ENCODE results near the gene CASTOR1. TPM values are rescaled to one million over a fixed set of nuclear protein-coding genes. Genes with fewer than 3 reads are reported as not detected.

Gene CASTOR1
- total RNA-seq, 4 donors from 2014 or later, result 7.1 to 47.9 (median 21.0) TPM

DNA sequence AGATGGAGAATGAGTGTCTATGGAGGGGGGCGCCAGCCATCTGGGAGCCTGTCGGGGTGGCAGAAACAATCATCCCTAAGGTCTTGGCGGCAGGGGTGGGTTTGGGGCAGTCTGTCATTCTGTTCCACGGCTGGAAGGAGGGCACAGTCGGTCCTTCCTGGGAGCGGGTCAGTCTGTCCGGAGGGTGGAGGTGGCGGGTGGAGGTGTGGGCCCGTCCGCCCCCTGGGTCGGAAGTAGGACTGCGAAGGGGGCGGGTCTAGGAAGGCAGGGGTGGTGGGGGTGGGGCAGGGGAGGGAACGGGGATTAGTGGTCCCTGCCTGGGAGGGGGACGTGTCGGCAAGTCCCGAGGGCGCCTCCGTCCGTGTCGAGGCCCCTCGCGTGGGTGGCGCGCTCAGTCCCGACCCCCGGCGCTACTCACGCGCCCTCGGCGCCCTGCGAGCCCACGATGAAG lies 37.0 kb upstream of the CASTOR1 start:
- peak; percentile 55 for ATAC-seq (ENCODE audit: low FRiP score)
- TF ChIP-seq, protein P1, sequence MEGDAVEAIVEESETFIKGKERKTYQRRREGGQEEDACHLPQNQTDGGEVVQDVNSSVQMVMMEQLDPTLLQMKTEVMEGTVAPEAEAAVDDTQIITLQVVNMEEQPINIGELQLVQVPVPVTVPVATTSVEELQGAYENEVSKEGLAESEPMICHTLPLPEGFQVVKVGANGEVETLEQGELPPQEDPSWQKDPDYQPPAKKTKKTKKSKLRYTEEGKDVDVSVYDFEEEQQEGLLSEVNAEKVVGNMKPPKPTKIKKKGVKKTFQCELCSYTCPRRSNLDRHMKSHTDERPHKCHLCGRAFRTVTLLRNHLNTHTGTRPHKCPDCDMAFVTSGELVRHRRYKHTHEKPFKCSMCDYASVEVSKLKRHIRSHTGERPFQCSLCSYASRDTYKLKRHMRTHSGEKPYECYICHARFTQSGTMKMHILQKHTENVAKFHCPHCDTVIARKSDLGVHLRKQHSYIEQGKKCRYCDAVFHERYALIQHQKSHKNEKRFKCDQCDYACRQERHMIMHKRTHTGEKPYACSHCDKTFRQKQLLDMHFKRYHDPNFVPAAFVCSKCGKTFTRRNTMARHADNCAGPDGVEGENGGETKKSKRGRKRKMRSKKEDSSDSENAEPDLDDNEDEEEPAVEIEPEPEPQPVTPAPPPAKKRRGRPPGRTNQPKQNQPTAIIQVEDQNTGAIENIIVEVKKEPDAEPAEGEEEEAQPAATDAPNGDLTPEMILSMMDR (IDR thresholded peaks at IDR 0.05), result no peak
- DNase-seq (ENCODE audit: low spot score), result no peak

DNA sequence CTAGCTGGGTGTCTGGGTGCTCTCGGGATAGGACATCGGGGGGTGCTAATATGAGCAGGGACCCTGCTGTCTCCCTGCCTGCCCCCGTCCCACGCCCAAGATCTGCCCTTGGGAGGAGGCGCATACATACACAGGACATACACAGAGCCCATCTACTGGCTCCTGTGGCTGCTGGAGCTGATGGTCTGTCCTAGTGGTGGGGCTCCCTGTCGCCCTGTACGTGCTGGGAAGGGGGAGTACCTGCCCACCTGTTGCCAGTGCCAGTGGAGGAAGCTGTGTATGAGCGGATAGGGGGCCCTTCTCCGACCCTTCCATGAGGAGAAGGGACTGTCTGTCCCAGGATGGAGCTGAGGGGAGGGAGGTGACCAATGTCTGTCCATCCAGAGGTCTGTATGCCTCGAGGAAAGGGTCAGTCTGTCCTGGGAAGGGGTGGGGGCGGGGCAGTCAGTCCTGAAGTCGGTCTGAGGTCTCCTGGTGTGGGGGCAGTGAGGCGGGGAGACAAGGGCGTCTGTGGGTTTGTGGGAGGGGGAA lies 36.5 kb upstream of the CASTOR1 start:
- TF ChIP-seq, protein P1 (IDR thresholded peaks at IDR 0.05), result no peak
- ATAC-seq (ENCODE audit: low FRiP score) (no peak), DNase-seq (ENCODE audit: low spot score) (no peak)

DNA sequence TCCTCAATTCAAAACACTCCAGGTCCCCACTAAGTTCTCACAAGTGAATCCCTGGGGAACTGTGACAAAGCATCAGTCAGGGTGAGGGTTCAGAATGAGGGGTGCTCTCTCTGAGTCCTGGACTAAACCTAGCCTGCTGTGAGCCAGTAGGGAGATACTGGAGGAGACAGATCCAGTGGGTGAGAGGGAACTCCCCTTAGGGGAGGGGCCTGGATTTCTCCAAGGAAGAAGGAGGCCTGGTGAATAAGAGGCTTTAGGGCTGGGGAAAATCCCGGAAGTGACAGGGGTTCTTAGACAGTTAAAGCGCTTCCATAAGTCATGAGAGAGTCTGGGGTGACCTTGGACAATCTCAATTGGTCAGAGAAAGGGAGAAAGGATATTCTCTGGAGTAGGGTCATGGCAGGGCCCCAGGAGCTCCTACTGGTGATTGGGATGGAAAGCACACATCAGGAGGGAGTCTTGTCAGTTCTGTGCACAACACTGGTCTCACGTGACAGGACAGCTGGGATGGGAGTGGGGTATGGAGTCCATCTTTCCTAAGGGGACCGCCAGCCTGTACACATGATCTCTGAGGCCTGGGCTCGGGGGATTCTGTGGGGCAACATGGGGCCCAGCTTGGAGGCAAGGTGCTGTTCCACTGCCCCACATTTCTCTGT lies 35.9 kb upstream of the CASTOR1 start:
- TF ChIP-seq, protein P1 (IDR thresholded peaks at IDR 0.05), result no peak
- peak; percentile 43 for DNase-seq (ENCODE audit: low spot score)
- ATAC-seq (ENCODE audit: low FRiP score), result peak; percentile 80

DNA sequence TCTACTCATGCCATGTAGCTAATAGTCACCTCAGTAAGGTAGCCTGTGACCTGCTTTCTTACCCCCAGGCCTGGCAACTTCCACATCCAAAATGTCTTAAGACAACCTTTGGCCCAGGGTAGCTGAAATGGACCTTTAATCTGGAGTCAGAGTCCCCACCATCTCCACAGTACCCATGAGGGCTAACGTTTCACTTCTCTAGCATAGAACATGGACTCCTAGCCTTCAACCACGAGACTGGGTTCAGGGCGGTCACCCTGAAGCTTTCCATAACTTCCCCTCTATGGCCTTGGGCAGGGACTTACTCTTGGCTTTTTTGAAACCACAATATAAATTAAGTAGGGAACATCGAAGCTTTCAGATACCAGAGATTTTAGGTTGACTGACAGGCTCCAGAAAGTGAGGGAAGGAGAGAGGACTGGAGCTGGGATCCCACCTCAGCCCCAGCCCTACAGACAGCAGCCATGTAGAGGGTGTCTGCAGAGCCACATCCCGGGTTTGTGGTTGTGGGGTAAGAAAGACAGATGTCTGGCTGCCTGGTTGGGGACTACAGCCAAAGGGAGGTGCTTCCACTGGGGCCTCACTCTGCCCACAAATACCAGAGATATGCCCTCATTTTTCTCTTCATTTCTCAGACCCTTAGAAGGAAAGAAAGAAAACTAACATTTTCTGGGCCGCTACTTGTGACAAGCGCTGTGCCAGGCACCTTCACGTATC lies 34.9 kb upstream of the CASTOR1 start:
- TF ChIP-seq, protein P1 (IDR thresholded peaks at IDR 0.05), result no peak
- DNase-seq (ENCODE audit: low spot score) (no peak), ATAC-seq (ENCODE audit: low FRiP score) (peak; percentile 1)

DNA sequence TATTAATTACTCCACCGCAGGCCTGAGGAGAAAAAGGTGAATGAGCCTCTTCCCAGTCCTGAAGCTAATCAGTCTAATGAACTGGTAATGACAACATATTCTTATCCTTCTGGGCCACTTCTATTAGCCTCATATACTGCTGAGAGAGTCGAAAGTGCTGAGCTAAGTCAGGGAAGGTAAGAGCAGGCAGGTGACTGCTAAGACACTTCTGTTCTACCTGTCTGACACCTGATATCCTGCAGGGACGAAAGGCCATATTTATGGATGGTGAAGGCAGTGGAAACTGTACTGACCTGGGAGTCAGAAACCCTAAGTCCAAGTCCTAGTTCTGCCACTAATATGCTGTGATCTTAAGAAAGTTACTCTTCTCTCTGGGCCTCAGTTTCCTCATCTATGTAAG lies 33.9 kb upstream of the CASTOR1 start:
- ATAC-seq (ENCODE audit: low FRiP score) (no peak), DNase-seq (ENCODE audit: low spot score) (no peak)
- TF ChIP-seq, protein P1 (IDR thresholded peaks at IDR 0.05), result no peak

DNA sequence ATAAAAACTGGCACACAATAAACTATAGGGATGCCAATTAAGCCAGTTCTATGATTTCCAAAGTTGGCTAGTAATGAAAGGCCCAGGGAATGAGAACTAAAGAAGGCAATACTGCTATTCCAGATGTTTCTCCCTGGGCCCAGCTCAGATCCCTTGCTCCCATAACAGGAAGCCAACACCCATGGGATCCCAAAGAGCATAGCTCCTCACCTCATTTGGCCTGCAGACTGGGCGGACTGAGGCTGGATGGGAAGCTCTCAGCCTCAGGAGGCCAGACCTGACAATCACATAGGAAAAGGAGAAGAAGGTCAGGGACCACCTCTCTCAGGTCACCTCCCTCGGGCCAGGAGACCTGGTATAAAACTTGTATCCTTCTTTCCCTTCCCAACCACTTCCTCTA lies 32.2 kb upstream of the CASTOR1 start:
- TF ChIP-seq, protein P1 (IDR thresholded peaks at IDR 0.05), result no peak
- DNase-seq (ENCODE audit: low spot score), result no peak
- no peak for ATAC-seq (ENCODE audit: low FRiP score)
